GM19240 (cell line): ENCODE measurements around the gene PLD6.

Experiments used
- DNase-seq: peaks from one replicate; pipeline ENCODE4 v3.0.0; 2011; ENCODE audit warnings: low spot score; ENCODE audit not compliant: insufficient read length

The PLD6 gene

DNA sequence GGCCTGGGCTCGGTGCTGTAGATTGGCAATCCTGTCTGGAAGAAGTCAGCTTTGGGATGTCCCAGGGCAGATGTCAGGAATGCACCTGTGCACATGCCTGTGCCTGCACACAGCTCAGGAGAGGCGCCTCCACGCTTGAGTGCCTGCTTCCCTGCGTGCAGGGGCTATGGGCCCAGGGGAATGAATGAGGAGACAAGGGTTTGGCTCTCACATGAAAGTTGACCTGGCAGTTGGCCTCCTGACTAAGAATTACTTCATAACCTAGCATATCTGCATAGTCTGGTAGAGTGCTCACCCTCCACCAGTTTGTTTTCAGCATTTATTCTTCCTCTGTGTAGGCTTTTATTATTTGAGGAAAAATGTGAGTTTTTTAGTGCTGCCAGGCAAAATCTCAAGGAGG lies 50.0 kb downstream of the PLD6 start:
- DNase-seq, result no peak

DNA sequence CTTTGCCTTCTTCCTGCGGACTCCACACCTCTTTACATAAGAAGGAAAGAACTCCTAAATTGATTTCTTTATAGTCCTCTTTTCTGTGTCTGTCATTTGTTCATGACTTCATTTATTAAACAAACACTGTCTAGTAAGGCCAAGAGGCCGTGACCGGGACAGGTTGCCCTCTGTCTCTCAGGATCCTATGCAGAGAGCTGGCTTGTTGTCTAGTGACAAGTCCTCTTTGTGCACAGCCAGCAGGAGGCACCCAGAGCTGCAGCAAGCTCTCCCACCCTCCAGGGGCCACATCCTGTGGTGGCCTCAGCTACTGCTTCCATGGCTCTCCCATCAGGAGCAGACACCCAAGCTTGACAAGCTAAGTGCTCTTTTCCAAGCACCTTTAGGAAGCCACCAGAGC lies 50.6 kb downstream of the PLD6 start:
- no peak for DNase-seq

DNA sequence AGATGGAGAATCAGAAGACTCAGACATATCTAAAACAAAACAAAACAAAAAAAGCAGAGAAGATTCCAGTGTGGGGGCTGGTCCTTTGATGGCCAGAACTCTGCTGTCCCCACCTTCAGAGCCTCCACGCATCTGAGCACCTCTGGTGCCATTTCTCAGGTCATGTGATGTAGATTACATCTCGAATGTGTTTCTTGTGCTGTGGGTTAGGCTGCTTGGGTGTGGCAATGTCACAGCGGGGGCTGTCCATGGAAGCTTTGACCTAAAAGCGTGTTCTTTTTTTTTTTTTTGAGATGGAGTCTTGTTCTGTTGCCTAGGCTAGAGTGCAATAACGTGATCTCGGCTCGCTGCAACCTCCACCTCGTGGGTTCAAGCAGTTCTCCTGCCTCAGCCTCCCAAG lies 51.2 kb downstream of the PLD6 start:
- DNase-seq, result no peak

DNA sequence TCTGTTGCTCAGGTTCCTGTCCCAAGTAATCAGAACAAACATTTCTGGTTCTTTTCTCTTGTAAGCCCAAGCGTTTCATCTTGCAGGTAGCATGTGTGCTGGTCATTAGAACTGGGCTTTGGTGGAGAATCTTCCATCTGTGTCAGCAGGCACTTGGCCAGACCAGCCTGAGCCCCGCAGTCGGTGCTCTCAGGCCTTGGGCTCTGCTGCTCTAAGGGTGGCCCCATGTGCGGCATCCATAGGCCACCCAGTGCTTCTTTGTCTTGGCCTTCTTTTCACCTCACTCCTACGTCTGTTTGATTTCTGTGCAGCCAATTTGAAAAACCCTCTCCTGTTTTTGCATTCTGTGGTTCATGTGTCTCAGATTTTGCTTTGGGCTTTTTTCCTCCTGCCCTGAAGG lies 51.6 kb downstream of the PLD6 start:
- no peak for DNase-seq

DNA sequence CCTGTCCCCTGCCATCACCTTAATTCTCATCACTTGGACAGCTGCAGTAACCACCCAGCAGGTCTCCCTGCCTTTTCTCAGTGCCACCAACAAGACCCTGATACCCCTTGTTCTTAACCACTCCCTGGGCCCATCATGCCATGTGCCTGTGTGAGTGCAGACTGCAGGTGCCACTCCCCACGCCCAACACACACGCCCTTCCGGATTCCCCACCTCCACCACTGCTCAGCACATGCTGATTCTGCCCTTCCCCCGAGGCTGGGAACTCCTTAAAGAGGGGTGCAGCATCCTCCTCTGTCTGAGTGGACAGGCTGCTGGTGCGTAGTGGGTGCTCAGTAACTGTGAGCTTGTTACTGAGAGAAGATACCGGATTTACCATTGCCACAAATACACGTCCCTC lies 52.4 kb downstream of the PLD6 start:
- DNase-seq, result no peak

DNA sequence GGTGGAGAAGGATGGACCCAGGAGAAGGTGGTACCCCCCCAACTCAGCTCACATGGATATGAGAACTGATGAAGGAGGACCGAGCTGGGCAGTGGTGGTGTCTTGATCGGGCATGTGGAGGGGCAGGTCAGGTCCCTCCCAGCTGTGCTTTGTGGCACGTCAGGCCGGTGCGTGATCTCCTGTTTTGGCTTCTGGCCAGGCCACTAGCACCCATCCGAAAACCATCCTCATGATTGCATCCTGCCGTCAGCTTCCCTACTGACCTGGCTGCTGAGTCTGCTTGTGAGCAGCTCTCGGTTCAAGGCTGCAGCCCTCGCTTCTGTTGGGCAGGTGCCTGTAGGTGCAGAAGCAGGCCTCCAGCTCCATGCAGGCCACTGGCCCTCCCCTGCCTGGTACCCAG lies 53.1 kb downstream of the PLD6 start:
- DNase-seq, result no peak

DNA sequence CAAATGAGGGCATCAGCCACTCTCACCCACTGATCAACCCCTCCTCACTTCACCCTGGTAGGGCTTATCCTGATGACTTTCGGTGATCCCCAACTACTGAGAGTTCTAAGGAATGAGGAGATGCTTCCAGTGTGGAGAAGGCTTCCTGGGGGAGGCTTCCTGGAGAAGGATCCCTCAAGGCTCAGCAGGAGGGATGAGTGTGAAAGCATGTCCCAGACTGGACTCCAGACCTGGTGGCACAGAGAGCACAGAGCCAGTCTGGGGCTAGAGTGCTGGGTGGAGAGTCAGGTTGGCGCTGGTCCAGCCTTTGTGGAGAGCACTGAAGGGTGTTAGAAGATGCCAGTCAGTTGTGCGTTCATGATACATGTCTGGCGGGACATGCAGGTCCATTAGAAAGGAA lies 53.7 kb downstream of the PLD6 start:
- no peak for DNase-seq

DNA sequence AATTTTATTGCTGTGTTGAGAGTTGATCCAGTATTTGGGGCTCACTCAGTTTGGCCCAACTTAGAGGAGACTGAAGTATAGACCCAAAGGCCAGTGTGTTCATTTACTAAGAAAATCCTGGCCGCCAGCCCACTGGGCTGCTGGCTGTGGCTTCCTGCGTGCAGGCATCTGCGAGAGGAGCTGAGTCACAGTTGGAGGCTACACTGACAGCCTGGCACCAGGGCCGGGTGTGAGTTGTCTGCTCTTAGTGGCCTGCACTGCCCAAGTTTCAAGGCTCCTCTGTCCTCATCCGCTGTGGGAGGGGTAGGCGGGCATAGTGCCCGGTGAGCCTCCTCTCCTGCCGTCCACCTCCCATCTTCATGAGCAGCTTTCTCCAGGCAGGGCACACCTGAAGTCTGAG lies 54.2 kb downstream of the PLD6 start:
- no peak for DNase-seq

DNA sequence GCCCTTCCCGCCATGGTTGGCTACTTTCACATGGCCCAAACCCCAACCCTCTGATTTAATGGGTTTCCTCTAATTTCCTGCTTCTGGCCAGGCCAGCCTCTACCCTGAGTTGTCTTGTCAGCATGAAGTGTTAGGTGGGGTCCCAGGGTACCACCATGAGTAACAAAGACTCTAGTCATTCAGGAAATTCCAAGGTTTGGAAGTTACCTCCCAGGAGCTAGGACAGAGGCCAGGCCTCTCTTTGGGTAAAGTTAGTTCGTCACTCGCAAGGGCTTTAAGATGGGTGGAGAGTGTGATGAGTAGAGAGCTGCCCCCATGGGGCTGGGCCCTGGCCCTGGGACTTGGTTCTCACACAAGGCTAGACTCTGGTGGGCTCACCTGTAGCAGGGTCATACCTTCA lies 54.6 kb downstream of the PLD6 start:
- DNase-seq, result no peak

DNA sequence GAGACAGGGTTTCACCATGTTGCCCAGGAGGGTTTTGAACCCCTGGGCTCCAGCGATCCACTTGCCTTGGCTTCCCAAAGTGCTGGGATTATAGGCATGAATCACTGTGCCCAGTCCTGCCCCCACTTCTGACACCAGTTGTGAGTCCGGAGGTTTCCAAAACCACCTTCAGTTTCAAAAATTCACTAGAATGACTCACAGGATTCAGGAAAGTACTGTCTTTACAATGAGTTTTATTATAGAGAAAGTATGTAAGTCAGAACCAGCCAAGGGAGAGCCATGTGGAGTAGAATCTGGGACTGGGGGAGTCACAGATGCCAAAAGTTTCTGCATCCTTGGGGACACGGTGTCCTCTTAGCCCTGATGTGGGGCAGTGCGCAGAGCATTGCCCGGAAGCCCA lies 55.1 kb downstream of the PLD6 start:
- DNase-seq, result no peak
